ENCODE results near the gene PCDHGA1. TPM values are rescaled to one million over a fixed set of nuclear protein-coding genes. Genes with fewer than 3 reads are reported as not detected.
A peak's percentile ranks its signal among the peaks of the same experiment; 100 is the strongest.
"Not testable (repeated sequence)": the region's sequence is repeated elsewhere in the genome, so short reads cannot be mapped to it uniquely, and the experiment has no call there.

Gene PCDHGA1
- total RNA-seq, 4 donors from 2014 or later, result 0.26 to 0.38 (median 0.33) TPM

DNA sequence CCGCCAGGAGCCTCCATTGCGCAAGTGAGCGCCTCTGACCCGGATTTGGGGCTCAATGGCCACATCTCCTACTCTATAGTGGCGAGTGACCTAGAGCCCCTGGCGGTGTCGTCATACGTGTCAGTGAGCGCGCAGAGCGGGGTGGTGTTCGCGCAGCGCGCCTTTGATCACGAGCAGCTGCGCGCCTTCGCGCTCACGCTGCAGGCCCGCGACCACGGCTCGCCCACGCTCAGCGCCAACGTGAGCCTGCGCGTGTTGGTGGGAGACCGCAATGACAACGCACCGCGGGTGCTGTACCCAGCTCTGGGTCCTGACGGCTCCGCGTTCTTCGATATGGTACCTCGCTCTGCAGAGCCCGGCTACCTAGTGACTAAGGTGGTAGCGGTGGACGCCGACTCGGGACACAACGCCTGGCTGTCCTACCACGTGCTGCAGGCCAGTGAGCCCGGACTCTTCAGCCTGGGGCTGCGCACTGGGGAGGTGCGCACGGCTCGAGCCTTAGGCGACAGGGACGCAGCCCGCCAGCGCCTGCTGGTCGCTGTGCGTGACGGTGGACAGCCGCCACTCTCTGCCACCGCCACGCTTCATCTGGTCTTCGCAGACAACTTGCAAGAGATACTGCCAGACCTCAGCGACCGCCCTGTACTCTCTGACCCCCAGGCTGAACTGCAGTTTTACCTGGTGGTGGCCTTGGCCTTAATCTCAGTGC is 79.4 kb downstream of the PCDHGA1 start:
- WGBS, result 34% methylated on average over 23 of the region's 64 CpGs
- H3K4me3 ChIP-seq, result no peak overlapping the region
- peaks cover 58% of the 10 kb centered on the region for H3K9me3 ChIP-seq
- H3K4me1 ChIP-seq, result no peaks in the 10 kb centered on the region
- TF ChIP-seq POLR2A (IDR thresholded peaks at IDR 0.05) (no peak), POLR2AphosphoS5 (IDR thresholded peaks at IDR 0.05) (no peak), EP300 (IDR thresholded peaks at IDR 0.05) (no peak)
- TF ChIP-seq, protein P1, sequence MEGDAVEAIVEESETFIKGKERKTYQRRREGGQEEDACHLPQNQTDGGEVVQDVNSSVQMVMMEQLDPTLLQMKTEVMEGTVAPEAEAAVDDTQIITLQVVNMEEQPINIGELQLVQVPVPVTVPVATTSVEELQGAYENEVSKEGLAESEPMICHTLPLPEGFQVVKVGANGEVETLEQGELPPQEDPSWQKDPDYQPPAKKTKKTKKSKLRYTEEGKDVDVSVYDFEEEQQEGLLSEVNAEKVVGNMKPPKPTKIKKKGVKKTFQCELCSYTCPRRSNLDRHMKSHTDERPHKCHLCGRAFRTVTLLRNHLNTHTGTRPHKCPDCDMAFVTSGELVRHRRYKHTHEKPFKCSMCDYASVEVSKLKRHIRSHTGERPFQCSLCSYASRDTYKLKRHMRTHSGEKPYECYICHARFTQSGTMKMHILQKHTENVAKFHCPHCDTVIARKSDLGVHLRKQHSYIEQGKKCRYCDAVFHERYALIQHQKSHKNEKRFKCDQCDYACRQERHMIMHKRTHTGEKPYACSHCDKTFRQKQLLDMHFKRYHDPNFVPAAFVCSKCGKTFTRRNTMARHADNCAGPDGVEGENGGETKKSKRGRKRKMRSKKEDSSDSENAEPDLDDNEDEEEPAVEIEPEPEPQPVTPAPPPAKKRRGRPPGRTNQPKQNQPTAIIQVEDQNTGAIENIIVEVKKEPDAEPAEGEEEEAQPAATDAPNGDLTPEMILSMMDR (IDR thresholded peaks at IDR 0.05), result no peak
- peaks cover 3% of the 10 kb centered on the region for H3K27me3 ChIP-seq
- no peaks in the 10 kb centered on the region for H3K36me3 ChIP-seq
- no peak for DNase-seq (ENCODE audit: low spot score in 2 of 2)
- H3K27ac ChIP-seq, result no peak overlapping the region

DNA sequence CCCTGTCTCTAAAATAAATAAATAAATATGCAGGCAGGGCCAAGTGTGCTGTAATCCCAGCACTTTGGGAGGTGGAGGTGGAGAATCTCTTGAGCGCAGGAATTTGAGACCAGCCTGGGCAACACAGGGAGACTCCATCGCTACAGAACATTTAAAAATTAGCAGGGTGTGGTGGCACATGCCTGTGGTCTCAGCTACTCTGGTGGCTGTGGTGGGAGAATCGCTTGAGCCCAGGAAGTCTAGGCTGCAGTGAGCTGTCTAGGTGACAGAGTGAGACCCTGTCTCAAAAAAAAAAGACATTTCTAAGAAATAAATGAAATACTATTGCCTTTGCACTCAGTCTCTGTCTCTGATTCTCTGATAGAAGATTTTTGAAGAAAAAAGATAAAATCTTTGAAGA is 81.3 kb downstream of the PCDHGA1 start:
- no peak for DNase-seq (ENCODE audit: low spot score in 2 of 2)
- H3K9me3 ChIP-seq, result peaks cover 49% of the 10 kb centered on the region
- no peak overlapping the region for H3K4me3 ChIP-seq
- WGBS, result 81% methylated on average over 3 of the region's 3 CpGs
- no peak overlapping the region for H3K27ac ChIP-seq
- no peaks in the 10 kb centered on the region for H3K36me3 ChIP-seq
- no peaks in the 10 kb centered on the region for H3K4me1 ChIP-seq
- TF ChIP-seq POLR2AphosphoS5 (IDR thresholded peaks at IDR 0.05) (no peak), EP300 (IDR thresholded peaks at IDR 0.05) (no peak), POLR2A (IDR thresholded peaks at IDR 0.05) (no peak)
- TF ChIP-seq, protein P1 (IDR thresholded peaks at IDR 0.05), result no peak
- peaks cover 3% of the 10 kb centered on the region for H3K27me3 ChIP-seq

DNA sequence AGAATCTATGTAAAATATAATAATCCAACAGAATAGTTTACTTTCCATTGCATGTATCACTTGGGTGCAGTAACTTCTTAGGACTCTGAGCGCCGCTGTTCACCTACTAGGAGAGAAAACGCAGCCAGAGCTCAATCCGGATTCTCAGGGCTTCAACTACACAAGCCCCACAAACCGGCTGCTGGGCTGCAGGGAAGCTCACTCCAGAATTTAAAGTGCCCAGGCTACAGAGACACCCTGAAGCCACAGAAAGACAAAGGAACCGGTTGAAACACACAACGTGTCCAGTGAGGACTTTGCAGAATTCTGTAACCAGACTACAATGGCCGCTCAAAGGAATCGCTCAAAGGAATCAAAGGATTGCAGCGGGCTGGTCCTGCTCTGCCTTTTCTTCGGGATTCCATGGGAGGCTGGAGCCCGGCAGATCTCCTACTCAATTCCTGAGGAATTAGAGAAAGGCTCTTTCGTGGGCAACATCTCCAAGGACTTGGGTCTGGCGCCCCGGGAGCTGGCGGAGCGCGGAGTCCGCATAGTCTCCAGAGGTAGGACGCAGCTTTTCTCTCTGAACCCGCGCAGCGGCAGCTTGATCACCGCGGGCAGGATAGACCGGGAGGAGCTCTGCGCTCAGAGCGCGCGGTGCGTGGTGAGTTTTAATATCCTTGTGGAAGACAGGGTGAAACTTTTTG is 82.7 kb downstream of the PCDHGA1 start, which contains the start of gene PCDHGA10:
Gene PCDHGA10 (plus strand): TSS at position 134 of the 686 bp plus-strand sequence. CDS start 189 bp downstream, at position 323.
- Histone ChIP-seq H3K36me3 (no peaks in the 10 kb centered on the region), H3K4me1 (no peaks in the 10 kb centered on the region), H3K4me3 (peak within 1 kb of the TSS; percentile 36), H3K27ac (no peak within 1 kb of the TSS), H3K9me3 (peaks cover 52% of the 10 kb centered on the region), H3K27me3 (peaks cover 3% of the 10 kb centered on the region)
- TF ChIP-seq, protein P1 (IDR thresholded peaks at IDR 0.05), result peak; percentile 17 to 47
- TF ChIP-seq EP300 (IDR thresholded peaks at IDR 0.05) (no peak), POLR2A (IDR thresholded peaks at IDR 0.05) (no peak), POLR2AphosphoS5 (IDR thresholded peaks at IDR 0.05) (no peak)
- 20% methylated on average over 28 of the region's 31 CpGs for WGBS
- no peak for DNase-seq (ENCODE audit: low spot score in 2 of 2)

DNA sequence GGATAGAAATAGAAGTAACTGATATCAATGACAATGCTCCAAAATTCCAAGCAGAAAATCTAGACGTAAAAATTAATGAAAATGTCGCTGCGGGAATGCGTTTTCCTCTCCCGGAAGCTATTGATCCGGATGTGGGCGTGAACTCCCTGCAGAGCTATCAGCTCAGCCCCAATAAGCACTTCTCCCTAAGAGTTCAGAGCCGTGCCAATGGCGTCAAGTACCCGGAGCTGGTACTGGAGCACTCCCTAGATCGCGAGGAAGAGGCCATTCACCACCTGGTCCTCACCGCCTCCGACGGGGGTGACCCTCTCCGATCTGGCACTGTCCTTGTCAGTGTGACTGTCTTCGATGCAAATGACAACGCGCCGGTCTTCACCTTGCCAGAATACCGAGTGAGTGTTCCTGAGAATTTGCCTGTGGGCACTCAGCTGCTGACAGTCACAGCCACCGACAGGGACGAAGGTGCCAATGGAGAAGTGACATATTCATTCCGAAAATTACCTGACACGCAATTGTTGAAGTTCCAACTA is 83.3 kb downstream of the PCDHGA1 start:
- Histone ChIP-seq H3K4me1 (no peaks in the 10 kb centered on the region), H3K27ac (no peak overlapping the region), H3K36me3 (no peaks in the 10 kb centered on the region), H3K4me3 (peak overlapping the region; percentile 36), H3K27me3 (peaks cover 3% of the 10 kb centered on the region), H3K9me3 (peaks cover 57% of the 10 kb centered on the region)
- TF ChIP-seq POLR2A (IDR thresholded peaks at IDR 0.05) (no peak), EP300 (IDR thresholded peaks at IDR 0.05) (no peak), POLR2AphosphoS5 (IDR thresholded peaks at IDR 0.05) (no peak)
- TF ChIP-seq, protein P1 (IDR thresholded peaks at IDR 0.05), result no peak
- 16% methylated on average over 20 of the region's 25 CpGs for WGBS
- DNase-seq (ENCODE audit: low spot score in 2 of 2), result no peak

DNA sequence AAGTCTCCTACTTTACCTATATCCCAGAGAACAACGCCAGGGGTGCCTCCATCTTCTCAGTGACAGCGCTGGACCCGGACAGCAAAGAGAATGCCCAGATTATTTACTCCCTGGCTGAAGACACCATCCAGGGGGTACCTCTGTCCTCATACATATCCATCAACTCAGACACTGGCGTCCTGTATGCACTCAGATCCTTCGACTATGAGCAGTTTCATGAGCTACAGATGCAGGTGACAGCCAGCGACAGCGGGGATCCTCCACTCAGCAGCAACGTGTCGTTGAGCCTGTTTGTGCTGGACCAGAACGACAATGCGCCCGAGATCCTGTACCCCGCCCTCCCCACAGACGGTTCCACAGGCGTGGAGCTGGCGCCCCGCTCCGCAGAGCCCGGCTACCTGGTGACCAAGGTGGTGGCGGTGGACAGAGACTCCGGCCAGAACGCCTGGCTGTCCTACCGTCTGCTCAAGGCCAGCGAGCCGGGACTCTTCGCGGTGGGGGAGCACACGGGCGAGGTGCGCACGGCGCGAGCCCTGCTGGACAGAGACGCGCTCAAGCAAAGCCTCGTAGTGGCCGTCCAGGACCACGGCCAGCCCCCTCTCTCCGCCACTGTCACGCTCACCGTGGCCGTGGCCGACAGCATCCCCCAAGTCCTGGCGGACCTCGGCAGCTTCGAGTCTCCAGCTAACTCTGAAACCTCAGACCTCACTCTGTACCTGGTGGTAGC is 84.4 kb downstream of the PCDHGA1 start:
- H3K36me3 ChIP-seq; H3K27me3 ChIP-seq; H3K27ac ChIP-seq; H3K4me1 ChIP-seq; DNase-seq (ENCODE audit: low spot score in 2 of 2); H3K4me3 ChIP-seq: not testable (repeated sequence)
- peaks cover 62% of the 10 kb centered on the region for H3K9me3 ChIP-seq
- 26% methylated on average over 23 of the region's 46 CpGs for WGBS

DNA sequence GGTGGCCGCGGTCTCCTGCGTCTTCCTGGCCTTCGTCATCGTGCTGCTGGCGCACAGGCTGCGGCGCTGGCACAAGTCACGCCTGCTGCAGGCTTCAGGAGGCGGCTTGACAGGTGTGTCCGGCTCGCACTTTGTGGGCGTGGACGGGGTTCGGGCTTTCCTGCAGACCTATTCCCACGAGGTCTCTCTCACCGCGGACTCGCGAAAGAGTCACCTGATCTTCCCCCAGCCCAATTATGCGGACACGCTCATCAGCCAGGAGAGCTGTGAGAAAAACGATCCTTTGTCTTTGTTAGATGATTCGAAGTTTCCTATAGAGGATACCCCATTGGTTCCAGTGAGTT is 84.9 kb downstream of the PCDHGA1 start:
- H3K36me3 ChIP-seq; H3K4me1 ChIP-seq; H3K27ac ChIP-seq; H3K27me3 ChIP-seq; DNase-seq (ENCODE audit: low spot score in 2 of 2); H3K4me3 ChIP-seq: not testable (repeated sequence)
- H3K9me3 ChIP-seq, result peaks cover 62% of the 10 kb centered on the region
- 27% methylated on average over 23 of the region's 24 CpGs for WGBS
